ENCODE results near the gene GPBP1L1.
"Not testable (repeated sequence)": the region's sequence is repeated elsewhere in the genome, so short reads cannot be mapped to it uniquely, and the experiment has no call there.

GPBP1L1 gene

GRCh38 chr1:45686288-45687013, at the start of gene GPBP1L1:
Gene GPBP1L1 (minus strand): TSS chr1:45686533. CDS start chr1:45659087, 27,446 bp downstream.
- no peak for FAIRE-seq

GRCh38 chr1:45730780-45731319, 44.5 kb upstream of the GPBP1L1 start:
- no peak for FAIRE-seq

- no peak for FAIRE-seq
Observed at GRCh38 chr1:45730075-45730779, 43.9 kb upstream of the GPBP1L1 start.

DNA sequence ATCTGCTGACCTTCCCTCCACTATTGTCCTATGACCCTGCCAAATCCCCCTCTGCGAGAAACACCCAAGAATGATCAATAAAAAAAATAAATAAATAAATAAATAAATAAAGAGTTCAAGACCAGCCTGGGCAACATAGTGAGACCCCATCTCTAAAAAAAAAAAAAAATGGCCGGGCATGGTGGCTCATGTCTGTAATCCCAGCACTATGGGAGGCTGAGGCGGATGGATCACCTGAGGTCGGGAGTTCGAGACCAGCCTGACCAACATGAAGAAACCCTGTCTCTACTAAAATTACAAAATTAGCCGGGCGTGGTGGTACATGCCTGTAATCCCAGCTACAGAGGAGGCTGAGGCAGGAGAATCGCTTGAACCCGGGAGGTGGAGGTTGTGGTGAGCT, 39.7 kb upstream of the GPBP1L1 start:
- FAIRE-seq, result not testable (repeated sequence)

DNA sequence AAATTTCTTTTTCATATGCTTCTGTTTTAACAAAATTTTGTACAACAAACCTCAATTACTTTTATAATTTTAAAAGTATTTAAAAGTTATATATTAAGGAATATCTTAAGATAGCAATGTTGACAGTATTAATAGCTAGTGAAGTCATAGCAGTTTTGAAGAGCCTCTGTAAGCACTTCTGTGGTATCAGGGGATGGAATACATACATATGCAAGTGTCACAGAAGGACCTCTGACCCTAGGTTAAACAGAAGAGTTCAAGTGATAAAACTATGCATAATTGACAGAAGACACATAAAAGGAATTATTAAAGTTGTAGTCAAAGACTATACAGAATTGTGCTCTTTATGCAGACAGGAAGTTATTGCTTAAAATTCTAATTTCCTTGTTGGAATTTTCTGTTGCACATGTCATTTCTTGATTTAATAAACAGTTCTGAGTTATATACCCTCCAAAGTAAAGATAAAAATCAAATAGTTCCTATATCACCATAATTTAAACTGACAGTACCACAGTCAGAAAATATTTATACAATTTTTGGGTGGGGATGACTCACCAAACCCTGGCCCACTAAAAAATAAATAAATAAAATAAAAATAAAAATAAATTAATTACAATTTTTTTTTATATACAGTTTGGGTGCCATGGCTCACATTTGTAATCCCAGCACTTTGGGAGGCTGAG, 37.1 kb upstream of the GPBP1L1 start:
- FAIRE-seq, result no peak

DNA sequence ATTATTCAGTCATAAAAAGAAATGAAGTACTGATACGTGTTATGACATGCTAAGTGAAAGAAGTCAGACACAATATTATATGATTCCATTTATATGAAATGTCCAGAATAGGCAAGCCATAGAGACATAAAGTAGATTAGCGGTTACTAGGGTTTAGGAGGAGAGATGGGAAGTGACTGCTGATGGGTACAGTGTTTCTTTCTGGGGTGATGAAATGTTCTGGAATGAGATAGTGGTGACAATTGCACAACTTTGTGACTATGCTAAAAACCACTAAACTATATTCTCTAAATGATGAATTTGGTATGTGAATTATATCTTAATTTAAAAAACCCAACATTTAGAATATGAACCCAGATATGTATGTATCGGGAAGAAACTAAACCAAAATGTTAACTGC, 36.5 kb upstream of the GPBP1L1 start:
- FAIRE-seq, result no peak

DNA sequence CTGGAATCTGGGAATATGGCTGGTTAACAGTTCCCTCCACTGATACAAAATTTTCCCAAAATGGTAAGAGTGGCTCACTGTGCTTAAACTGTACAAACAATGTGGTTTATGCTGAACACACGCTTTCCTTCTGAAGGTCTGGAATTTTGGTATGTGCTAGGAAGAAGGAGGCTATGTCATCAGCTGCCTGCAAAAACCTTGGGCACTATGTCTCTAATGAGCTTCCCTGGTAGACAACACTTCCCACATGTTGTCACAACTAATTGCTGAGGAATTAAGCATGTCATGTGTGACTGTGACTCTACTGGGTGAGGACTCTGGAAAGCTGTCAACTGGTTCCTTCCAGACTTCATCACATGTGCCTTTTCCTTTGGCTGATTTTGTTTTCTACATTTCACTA, 34.9 kb upstream of the GPBP1L1 start:
- no peak for FAIRE-seq

DNA sequence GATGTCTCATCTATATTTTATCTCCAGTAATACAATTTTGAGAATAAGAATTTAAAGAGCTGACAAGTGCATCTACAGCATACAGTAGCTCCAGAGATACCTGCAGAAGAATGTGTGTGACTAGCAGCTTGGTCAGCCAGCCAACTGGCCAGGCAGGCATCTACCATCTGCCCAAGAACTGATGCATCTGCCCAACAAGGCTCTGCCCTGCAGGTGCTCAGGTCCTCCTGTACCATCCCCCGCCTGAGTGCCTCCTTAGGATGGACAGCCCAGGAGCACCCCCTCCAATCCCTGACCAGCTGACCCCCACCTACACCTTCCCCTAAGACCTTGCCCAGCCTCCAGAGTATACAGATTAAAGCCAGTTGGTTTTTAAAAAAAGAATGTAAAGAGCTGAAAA, 32.0 kb upstream of the GPBP1L1 start:
- FAIRE-seq, result no peak

GRCh38 chr1:45717386-45717785, 31.1 kb upstream of the GPBP1L1 start:
- FAIRE-seq, result not testable (repeated sequence)

- no peak for FAIRE-seq
Observed at GRCh38 chr1:45716700-45717099, 30.4 kb upstream of the GPBP1L1 start.

GRCh38 chr1:45713711-45714110, 27.4 kb upstream of the GPBP1L1 start:
- no peak for FAIRE-seq

DNA sequence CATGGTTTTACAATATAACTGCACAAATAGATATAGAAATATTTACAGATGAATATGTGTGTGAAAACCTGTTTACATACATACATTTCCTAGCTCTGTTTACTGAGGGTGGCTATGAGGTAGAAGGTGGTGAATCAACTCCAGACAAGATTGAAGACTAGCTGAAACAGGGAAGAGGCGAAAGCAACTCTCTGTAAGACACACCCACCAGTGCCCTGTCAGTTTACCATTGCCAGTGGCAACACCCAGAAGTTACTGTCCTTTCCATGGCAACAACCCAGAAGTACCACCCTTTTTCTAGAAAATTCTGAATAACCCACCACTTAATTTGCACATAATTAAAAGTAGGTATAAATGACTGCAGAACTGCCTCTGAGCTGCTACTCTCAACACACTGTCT, 18.3 kb upstream of the GPBP1L1 start:
- FAIRE-seq, result no peak

DNA sequence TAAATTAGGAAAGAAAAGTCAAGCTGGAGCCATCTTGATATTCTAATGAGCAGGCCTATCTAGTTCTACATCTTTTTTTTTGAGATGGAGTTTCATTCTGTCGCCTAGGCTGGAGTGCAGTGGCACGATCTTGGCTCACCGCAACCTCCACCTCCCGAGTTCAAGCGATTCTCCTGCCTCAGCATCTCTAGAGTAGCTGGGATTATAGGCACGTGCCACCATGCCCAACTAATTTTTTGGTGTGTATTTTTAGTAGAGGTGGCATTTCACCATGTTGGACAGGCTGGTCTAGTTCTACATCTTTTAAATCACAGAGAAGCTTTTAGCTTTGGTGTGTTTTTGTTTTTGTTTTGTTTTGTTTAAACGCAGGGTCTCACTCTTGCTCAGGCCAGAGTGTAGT, 8.5 kb upstream of the GPBP1L1 start:
- no peak for FAIRE-seq

GRCh38 chr1:45693811-45694210, 7.5 kb upstream of the GPBP1L1 start:
- FAIRE-seq, result not testable (repeated sequence)

DNA sequence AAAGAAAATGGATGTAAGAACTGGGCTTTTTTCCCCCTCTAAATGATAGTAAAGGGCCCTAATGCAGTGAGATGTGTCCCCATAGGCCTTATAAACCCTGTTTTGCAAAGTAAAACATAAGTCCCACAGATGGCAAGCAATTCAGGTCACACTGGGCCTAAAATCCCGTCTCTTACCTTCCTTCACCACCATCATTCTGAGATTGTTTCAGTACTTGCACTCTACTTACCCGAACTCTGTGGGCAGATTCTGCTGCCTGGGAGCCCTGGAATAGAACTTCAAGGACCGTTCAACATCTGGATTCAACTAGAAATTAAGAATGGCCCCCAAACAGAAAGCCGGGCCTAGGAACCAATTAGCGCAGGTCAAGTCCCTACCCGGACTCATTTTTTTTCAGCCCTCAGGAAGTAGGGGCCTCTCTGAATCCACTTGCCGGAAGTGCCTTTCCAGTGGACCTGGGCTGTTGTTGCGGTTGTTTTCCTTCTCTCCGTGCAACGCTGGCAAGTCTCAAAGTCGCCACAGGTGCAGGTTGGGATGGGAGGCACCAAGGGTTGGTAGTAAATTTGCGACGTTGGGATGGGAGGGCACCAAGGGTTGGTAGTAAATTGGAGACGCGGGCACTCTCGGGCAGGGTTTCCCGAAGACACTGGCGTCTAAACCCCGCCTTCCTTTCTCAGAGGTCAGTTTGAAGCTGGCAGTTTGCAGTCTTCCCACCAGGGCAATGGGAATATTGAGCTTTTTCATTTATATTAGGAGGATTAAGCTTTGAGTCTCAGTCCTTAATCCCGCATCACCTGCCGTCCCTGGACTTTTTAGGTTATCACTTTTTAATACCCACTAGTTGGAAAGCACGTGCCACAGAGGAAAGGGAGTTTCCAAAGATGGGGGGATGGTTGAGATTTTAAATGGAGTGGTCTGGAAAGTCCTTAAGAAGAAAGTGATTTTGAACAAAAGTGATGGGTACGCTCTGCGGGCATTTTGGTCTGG, 1.7 kb upstream of the GPBP1L1 start, which contains the start of gene TMEM69:
Gene TMEM69 (plus strand): TSS at position 428 of the 987 bp plus-strand sequence. CDS start 2,888 bp downstream, outside the sequence.
- FAIRE-seq, result no peak

DNA sequence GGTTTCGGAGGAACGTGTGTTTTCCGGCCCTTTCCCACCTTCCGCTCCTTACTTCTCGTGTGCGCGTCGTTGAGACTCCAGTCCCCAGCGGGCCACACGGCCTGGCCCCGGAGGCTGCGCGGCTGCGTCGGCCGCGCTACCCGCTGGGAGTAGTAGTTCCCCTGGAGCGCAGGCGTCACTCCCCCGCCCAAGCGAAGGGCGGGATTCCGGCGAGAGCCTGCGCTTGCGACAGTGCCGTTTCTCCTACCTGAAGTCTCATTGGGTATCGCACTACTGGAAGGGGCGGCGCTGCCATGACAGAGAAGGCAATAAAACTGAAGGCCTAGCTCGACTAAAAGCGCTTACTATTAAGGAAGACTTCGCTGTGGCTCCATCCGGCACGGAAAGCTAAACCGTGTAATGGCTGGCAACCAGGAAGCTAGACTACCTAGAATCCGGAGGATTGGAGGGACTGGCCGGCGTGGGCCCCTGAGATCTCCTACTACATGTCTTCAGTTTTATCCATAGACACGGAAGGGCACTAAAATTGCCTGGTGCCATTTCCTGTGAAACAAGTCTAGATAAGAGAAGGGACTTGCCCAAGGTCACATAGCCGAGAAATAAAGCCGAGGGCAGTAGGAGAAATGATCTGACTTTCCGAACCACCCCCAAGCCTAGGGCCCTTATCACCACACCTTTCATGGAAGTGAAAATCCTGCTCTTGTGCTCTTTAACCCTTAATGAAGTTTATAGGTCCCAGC, 851 bp upstream of the GPBP1L1 start:
- peak; percentile 71 for FAIRE-seq

- FAIRE-seq, result no peak
Observed at GRCh38 chr1:45686015-45686287, 382 bp downstream of the GPBP1L1 start.

GRCh38 chr1:45685308-45686014, 872 bp downstream of the GPBP1L1 start:
- no peak for FAIRE-seq

DNA sequence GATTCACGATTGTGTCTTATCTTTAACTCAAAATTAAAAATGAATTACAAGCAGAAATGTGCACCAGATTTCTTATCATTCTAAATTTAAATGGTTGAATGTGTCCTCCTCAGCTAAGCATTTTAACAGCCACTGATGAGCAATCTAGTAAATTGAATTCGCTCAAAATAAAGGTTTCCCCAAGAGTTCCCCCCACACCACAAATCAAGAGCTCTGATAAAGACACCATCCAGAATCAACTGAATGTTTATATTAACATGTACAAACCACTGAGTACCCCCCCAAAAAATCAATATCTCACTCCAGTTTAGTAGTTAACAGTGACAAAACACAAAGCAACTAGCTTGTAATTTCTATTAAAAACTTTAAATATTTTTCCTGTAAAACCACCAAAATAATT, 1.9 kb downstream of the GPBP1L1 start:
- no peak for FAIRE-seq

- FAIRE-seq, result no peak
Observed at GRCh38 chr1:45682942-45683341, 3.4 kb downstream of the GPBP1L1 start.

GRCh38 chr1:45679123-45679522, 7.2 kb downstream of the GPBP1L1 start:
- no peak for FAIRE-seq

All from islet of Langerhans (tissue), 1 donor.